Measurements from ENCODE around the gene MYMK.

The MYMK gene

GRCh38 chr9:133490865-133491655 lies 33.7 kb downstream of the MYMK start:
- no peak overlapping the region for H3K4me3 ChIP-seq (ENCODE audit: low read depth, low read length)
- H3K9me3 ChIP-seq (ENCODE audit: control insufficient read depth, low read length): no peaks in the 10 kb centered on the region
- no peaks in the 10 kb centered on the region for H3K27me3 ChIP-seq (ENCODE audit: control insufficient read depth, insufficient read depth, low read length)
- no peak overlapping the region for H3K27ac ChIP-seq
- no peaks in the 10 kb centered on the region for H3K4me1 ChIP-seq
- no peak overlapping the region for H3K9ac ChIP-seq
- H3K79me2 ChIP-seq: no peaks in the 10 kb centered on the region
- TF ChIP-seq CTCF (IDR thresholded peaks at IDR 0.05): no peak
- no peaks in the 10 kb centered on the region for H3K36me3 ChIP-seq (ENCODE audit: control insufficient read depth, insufficient read depth, low read length)
- H2AFZ ChIP-seq: no peak overlapping the region
- H3K4me2 ChIP-seq (ENCODE audit: low read length): no peak overlapping the region

GRCh38 chr9:133490201-133490681 lies 34.5 kb downstream of the MYMK start:
- no peak overlapping the region for H3K4me2 ChIP-seq (ENCODE audit: low read length)
- H3K4me3 ChIP-seq (ENCODE audit: low read depth, low read length): no peak overlapping the region
- no peaks in the 10 kb centered on the region for H3K79me2 ChIP-seq
- no peaks in the 10 kb centered on the region for H3K9me3 ChIP-seq (ENCODE audit: control insufficient read depth, low read length)
- H3K27ac ChIP-seq: no peak overlapping the region
- H2AFZ ChIP-seq: no peak overlapping the region
- no peak overlapping the region for H3K9ac ChIP-seq
- no peak for TF ChIP-seq CTCF (IDR thresholded peaks at IDR 0.05)
- no peaks in the 10 kb centered on the region for H3K4me1 ChIP-seq
- H3K36me3 ChIP-seq (ENCODE audit: control insufficient read depth, insufficient read depth, low read length): no peaks in the 10 kb centered on the region
- no peaks in the 10 kb centered on the region for H3K27me3 ChIP-seq (ENCODE audit: control insufficient read depth, insufficient read depth, low read length)

- Histone ChIP-seq H3K9ac (no peak overlapping the region), H3K9me3 (ENCODE audit: control insufficient read depth, low read length) (no peaks in the 10 kb centered on the region), H3K36me3 (ENCODE audit: control insufficient read depth, insufficient read depth, low read length) (no peaks in the 10 kb centered on the region), H3K4me1 (no peaks in the 10 kb centered on the region), H3K79me2 (no peaks in the 10 kb centered on the region), H3K4me2 (ENCODE audit: low read length) (no peak overlapping the region), H3K4me3 (ENCODE audit: low read depth, low read length) (no peak overlapping the region), H2AFZ (no peak overlapping the region), H3K27ac (no peak overlapping the region), H3K27me3 (ENCODE audit: control insufficient read depth, insufficient read depth, low read length) (no peaks in the 10 kb centered on the region)
- TF ChIP-seq CTCF (IDR thresholded peaks at IDR 0.05): no peak
Observed at GRCh38 chr9:133489253-133490190, 35.2 kb downstream of the MYMK start.

- Histone ChIP-seq H3K9me3 (ENCODE audit: control insufficient read depth, low read length) (no peaks in the 10 kb centered on the region), H3K79me2 (no peaks in the 10 kb centered on the region), H3K27me3 (ENCODE audit: control insufficient read depth, insufficient read depth, low read length) (no peaks in the 10 kb centered on the region), H3K4me1 (no peaks in the 10 kb centered on the region), H3K4me3 (ENCODE audit: low read depth, low read length) (no peak overlapping the region), H3K27ac (no peak overlapping the region), H3K36me3 (ENCODE audit: control insufficient read depth, insufficient read depth, low read length) (no peaks in the 10 kb centered on the region), H3K4me2 (ENCODE audit: low read length) (no peak overlapping the region), H3K9ac (no peak overlapping the region), H2AFZ (no peak overlapping the region)
- TF ChIP-seq CTCF (IDR thresholded peaks at IDR 0.05): no peak
Observed at GRCh38 chr9:133488686-133489252, 36.0 kb downstream of the MYMK start.
